Measurements from ENCODE around the gene SSR1. TPM values are rescaled to one million over a fixed set of nuclear protein-coding genes. Genes with fewer than 3 reads are reported as not detected.

SSR1 gene
- polyA plus RNA-seq, 1 experiment: 375 TPM

DNA sequence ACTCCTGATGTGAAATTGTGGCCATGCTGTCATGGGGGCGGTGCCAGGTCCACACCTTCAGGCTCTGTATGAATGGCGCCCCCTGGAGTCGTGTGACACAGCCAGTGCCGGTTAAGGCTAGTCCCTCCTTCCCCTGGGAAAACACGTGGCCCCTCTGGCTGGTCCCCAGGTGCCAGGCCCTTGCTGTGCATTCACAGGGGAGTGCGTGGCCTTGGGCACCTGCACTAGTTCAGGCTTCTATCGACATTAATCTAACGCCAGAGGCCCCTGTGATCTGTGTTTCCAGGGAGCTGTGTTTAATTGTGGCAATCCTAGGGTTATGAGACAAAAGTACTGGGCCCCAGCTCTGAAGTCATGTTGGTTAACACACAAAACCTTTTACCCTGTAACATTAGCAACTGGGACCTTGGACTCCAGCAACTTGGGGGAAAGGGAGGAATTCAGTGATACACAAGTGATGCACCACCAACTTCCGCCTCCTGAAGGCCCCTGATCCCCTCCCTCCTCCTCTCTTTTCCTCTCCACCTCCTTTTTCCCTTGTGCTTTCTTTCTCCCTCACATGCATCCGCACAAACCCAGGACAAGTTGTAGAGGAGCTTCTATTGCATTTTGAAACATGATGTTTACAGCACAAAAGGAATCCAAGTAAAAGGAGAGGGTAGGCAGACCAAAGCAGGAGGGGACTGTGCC is 74.0 kb downstream of the SSR1 start:
- CTCF ChIA-PET: interaction anchor here (0.6 to 3.7 kb wide), 18 partner anchors 12 to 776 kb away, joined by 3 to 18 read pairs (median 4); no protein-coding TSS in a partner anchor
- H3K4me3 ChIP-seq (ENCODE audit: low read depth, low read length): no peak overlapping the region
- DNase-seq (ENCODE audit: low read depth, low spot score): no peak
- TF ChIP-seq, protein P1, sequence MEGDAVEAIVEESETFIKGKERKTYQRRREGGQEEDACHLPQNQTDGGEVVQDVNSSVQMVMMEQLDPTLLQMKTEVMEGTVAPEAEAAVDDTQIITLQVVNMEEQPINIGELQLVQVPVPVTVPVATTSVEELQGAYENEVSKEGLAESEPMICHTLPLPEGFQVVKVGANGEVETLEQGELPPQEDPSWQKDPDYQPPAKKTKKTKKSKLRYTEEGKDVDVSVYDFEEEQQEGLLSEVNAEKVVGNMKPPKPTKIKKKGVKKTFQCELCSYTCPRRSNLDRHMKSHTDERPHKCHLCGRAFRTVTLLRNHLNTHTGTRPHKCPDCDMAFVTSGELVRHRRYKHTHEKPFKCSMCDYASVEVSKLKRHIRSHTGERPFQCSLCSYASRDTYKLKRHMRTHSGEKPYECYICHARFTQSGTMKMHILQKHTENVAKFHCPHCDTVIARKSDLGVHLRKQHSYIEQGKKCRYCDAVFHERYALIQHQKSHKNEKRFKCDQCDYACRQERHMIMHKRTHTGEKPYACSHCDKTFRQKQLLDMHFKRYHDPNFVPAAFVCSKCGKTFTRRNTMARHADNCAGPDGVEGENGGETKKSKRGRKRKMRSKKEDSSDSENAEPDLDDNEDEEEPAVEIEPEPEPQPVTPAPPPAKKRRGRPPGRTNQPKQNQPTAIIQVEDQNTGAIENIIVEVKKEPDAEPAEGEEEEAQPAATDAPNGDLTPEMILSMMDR (IDR thresholded peaks at IDR 0.05; ENCODE audit: low read depth, low read length): peak; percentile 58
- no peak overlapping the region for H3K27ac ChIP-seq (ENCODE audit: low read depth, low read length)
- H3K9me3 ChIP-seq (ENCODE audit: control insufficient read depth, insufficient read depth, low read length): no peaks in the 10 kb centered on the region
- POLR2A ChIA-PET: no interaction called here
- H3K27me3 ChIP-seq (ENCODE audit: control insufficient read depth, insufficient read depth, low read length): no peaks in the 10 kb centered on the region

DNA sequence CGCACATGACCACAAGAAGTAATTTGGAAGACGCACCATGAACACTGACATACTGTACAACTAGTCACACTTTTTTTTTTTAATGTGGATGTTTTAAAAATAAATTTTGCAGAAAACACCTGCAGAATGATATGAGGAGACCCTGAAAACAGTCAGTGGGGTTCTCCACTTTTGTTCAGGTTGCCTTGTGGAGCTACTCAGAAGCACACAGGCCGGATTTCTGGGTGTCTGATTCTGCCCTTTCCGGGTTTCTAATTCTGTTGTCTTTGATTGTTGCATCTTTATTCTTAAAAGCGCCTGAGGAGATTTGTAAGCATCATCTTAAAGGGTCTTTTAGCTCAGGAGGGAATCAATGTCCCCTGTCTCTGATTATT is 74.5 kb downstream of the SSR1 start:
- ChIA-PET CTCF (interaction anchor here (0.6 to 3.7 kb wide), 16 partner anchors 12 to 777 kb away, joined by 3 to 18 read pairs (median 4); no protein-coding TSS in a partner anchor), POLR2A (no interaction called here)
- Histone ChIP-seq H3K27me3 (ENCODE audit: control insufficient read depth, insufficient read depth, low read length) (no peaks in the 10 kb centered on the region), H3K9me3 (ENCODE audit: control insufficient read depth, insufficient read depth, low read length) (no peaks in the 10 kb centered on the region), H3K4me3 (ENCODE audit: low read depth, low read length) (no peak overlapping the region), H3K27ac (ENCODE audit: low read depth, low read length) (no peak overlapping the region)
- no peak for DNase-seq (ENCODE audit: low read depth, low spot score)
- TF ChIP-seq, protein P1 (IDR thresholded peaks at IDR 0.05; ENCODE audit: low read depth, low read length): no peak

DNA sequence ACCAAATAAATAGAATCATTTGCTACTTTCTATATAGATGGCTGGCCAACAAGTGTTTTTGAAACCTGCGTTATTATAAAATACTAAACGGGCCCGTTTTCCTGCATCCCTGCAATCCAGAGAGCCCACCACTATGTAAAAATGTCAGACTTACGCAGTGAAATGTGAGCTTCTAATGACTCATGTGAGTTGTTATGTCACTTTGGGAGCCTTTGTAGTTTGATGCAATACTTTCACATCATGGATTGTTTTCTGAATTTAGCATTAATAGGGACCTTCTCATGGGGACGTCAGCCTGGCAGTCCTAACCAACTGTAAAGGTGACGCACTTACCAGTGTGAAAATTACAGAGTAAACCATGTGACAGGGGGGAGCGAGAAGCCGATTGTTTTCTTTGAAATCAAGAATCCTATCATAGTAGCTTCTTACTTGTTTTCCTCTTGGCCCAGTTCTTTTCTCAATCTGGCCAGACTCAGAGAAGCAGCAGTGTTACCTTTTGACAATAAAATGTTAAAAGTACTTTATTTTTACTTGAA is 75.3 kb downstream of the SSR1 start:
- Histone ChIP-seq H3K9me3 (ENCODE audit: control insufficient read depth, insufficient read depth, low read length) (no peaks in the 10 kb centered on the region), H3K27ac (ENCODE audit: low read depth, low read length) (no peak overlapping the region), H3K4me3 (ENCODE audit: low read depth, low read length) (no peak overlapping the region), H3K27me3 (ENCODE audit: control insufficient read depth, insufficient read depth, low read length) (no peaks in the 10 kb centered on the region)
- DNase-seq (ENCODE audit: low read depth, low spot score): no peak
- ChIA-PET CTCF (interaction anchor here (0.6 to 3.7 kb wide), 8 partner anchors 14 to 561 kb away, joined by 3 to 18 read pairs (median 4); no protein-coding TSS in a partner anchor), POLR2A (no interaction called here)
- TF ChIP-seq, protein P1 (IDR thresholded peaks at IDR 0.05; ENCODE audit: low read depth, low read length): no peak

DNA sequence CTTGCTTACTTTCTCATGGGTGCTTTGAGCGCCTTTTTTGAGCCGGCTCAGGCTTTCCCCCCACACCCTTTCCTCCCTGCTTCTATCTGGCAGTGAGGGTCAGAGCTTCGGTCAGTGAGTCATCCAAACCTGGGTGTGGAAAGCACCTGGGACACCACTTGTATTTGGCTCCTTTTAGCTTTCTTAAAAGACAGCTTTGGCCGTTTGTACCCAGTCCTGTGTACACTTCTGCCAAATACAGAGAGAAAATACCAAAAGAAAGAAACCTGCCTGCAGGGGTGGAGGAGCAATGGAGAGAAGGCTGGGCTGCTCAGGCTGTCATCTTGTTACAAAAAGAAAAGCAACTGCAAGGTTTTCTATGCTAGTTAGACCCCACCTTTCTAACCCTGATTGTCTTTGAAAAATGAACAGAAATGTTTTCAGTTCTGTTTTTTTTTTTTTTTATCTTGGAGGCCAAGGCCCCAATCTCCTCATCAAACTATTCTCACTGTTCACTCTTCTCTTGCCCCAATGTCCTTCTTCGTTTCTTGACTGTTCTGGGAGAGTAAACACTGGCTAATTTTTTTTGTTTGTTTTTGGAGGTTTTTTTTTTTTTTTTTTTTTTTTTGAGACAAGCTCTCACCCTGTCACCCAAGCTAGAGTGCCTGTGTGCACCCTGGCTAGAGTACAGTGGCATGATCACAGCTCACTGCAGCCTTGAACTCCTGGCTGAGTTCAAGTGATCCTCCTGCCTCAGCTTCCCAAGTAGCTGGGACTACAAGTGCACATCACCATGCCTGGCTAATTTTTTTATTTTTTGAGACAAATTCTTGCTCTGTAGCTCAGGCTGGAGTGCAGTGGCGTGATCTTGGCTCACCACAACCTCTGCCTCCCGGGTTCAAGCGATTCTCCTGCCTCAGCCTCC is 76.4 kb downstream of the SSR1 start:
- Histone ChIP-seq H3K27me3 (ENCODE audit: control insufficient read depth, insufficient read depth, low read length) (no peaks in the 10 kb centered on the region), H3K9me3 (ENCODE audit: control insufficient read depth, insufficient read depth, low read length) (no peaks in the 10 kb centered on the region; the same call in 1 of the 2 replicates), H3K4me3 (ENCODE audit: low read depth, low read length) (no peak overlapping the region), H3K27ac (ENCODE audit: low read depth, low read length) (no peak overlapping the region)
- ChIA-PET CTCF (interaction anchor here (1.1 to 3.7 kb wide), 4 partner anchors 13 to 559 kb away, joined by 3 to 18 read pairs (median 7); no protein-coding TSS in a partner anchor), POLR2A (no interaction called here)
- no peak for DNase-seq (ENCODE audit: low read depth, low spot score)
- TF ChIP-seq, protein P1 (IDR thresholded peaks at IDR 0.05; ENCODE audit: low read depth, low read length): no peak

Measured in AG04450 (cell line).